OCI-LY7 (cell line): ENCODE results near the gene C12orf76. TPM values are rescaled to one million over a fixed set of nuclear protein-coding genes. Genes with fewer than 3 reads are reported as not detected.
A peak's percentile ranks its signal among the peaks of the same experiment; 100 is the strongest.

Experiments
- BruUV-seq: library from RNA; stranded (reverse); fragments of 400-500 nt; replicated peaks from 2 replicates; lab custom pipeline; 2021; lab: Mats Ljungman, UMichigan
- CTCF ChIA-PET: fragments of 300-600 bp; sonication (Branson Sonifier 250); formaldehyde crosslinking; loops from one replicate; lab custom pipeline; 2022; ENCODE audit warnings: antibody characterized with exemption; ENCODE audit not compliant: unreplicated experiment; lab: Charles Lee
- POLR2A ChIA-PET: fragments of 300-600 bp; sonication (Branson Sonifier 250); formaldehyde crosslinking; loops from one replicate; lab custom pipeline; 2022; ENCODE audit warnings: antibody characterized with exemption; lab: Charles Lee
- DNase-seq: peaks from one replicate; pipeline ENCODE4 v3.0.0-alpha.2; 2015; ENCODE audit warnings: low spot score
- H2AFZ ChIP-seq: fragments of 200-600 bp; sonication (generic), shearing (Covaris generic); 2 replicates; pipeline ENCODE4 v1.6.1; 2014; ENCODE audit warnings: mild to moderate bottlenecking, antibody characterized with exemption, low read length, moderate library complexity
- H3K27ac ChIP-seq: fragments of 200-600 bp; sonication (generic); 2 replicates; pipeline ENCODE4 v1.5.1; 2014; ENCODE audit warnings: mixed run types, low read depth, mild to moderate bottlenecking, moderate library complexity, low read length, inconsistent platforms; ENCODE audit not compliant: poor library complexity, severe bottlenecking
- H3K36me3 ChIP-seq: fragments of 200-600 bp; sonication (generic); 2 replicates; pipeline ENCODE4 v1.6.1; 2014; ENCODE audit warnings: mild to moderate bottlenecking, antibody characterized with exemption, low read length, moderate library complexity, mixed read lengths; ENCODE audit not compliant: insufficient read depth
- H3K4me1 ChIP-seq: fragments of 200-600 bp; sonication (generic); 2 replicates; pipeline ENCODE4 v1.5.1; 2014; ENCODE audit warnings: mild to moderate bottlenecking, low read length; ENCODE audit not compliant: insufficient read depth, poor library complexity, severe bottlenecking
- H3K4me2 ChIP-seq: fragments of 200-600 bp; sonication (generic); 2 replicates; pipeline ENCODE4 v1.6.1; 2014; ENCODE audit warnings: mild to moderate bottlenecking, low read length
- H3K4me3 ChIP-seq: fragments of 200-600 bp; sonication (generic); 2 replicates; pipeline ENCODE4 v1.5.1; 2014; ENCODE audit warnings: mild to moderate bottlenecking, low read depth, low read length; ENCODE audit not compliant: poor library complexity, severe bottlenecking
- H3K79me2 ChIP-seq: fragments of 200-600 bp; sonication (generic); 2 replicates; pipeline ENCODE4 v1.6.1; 2016; ENCODE audit warnings: low read depth, mild to moderate bottlenecking, low read length, moderate library complexity, mixed read lengths; ENCODE audit not compliant: insufficient read depth
- H3K9me2 ChIP-seq: fragments of 200-600 bp; sonication (generic); 2 replicates; pipeline ENCODE4 v1.6.1; 2016; ENCODE audit warnings: mild to moderate bottlenecking, low read length, mixed read lengths; ENCODE audit not compliant: insufficient read depth
- H3K9me3 ChIP-seq: fragments of 200-600 bp; sonication (generic); 2 replicates; pipeline ENCODE4 v1.6.1; 2014; ENCODE audit warnings: mild to moderate bottlenecking, mixed run types, low read length, mixed read lengths
- H4K20me1 ChIP-seq: fragments of 200-600 bp; sonication (generic); 2 replicates; pipeline ENCODE4 v1.6.1; 2014; ENCODE audit warnings: mild to moderate bottlenecking, antibody characterized with exemption, low read length, moderate library complexity, mixed read lengths; ENCODE audit not compliant: insufficient read depth
- EZH2phosphoT487 ChIP-seq: fragments of 200-600 bp; sonication (generic); IDR thresholded peaks from 2 replicates; pipeline ENCODE4 v1.6.1; 2018; ENCODE audit warnings: low read depth, borderline replicate concordance, mild to moderate bottlenecking, mixed run types, antibody characterized with exemption, low read length, moderate library complexity, mixed read lengths
- intact Hi-C: fragments of 100-400 bp; cut with micrococcal nuclease; formaldehyde crosslinking; loops from one replicate; pipeline ENCODE4 v1.10.0; 2022; ENCODE audit not compliant: unreplicated experiment
- total RNA-seq, 2 experiments: library from RNA; depleted of rRNA in 1 of 2; stranded (reverse); fragments of >200 nt in 1 of 2; shearing (Covaris generic) in 1 of 2; gene quantifications; 2 replicates each; pipeline ENCODE4 v1.2.3, GENCODE V29; 2014 to 2022
- TF ChIP-seq, protein P1 (sequence below): fragments of 200-600 bp; sonication (generic); conservative IDR thresholded peaks from 2 replicates; pipeline ENCODE4 v1.5.1; 2014; ENCODE audit warnings: mild to moderate bottlenecking, antibody characterized with exemption, low read length, moderate library complexity, mixed read lengths

C12orf76 gene
- total RNA-seq, 2 experiments from 2014 or later, result 24.4 to 36.6 TPM

DNA sequence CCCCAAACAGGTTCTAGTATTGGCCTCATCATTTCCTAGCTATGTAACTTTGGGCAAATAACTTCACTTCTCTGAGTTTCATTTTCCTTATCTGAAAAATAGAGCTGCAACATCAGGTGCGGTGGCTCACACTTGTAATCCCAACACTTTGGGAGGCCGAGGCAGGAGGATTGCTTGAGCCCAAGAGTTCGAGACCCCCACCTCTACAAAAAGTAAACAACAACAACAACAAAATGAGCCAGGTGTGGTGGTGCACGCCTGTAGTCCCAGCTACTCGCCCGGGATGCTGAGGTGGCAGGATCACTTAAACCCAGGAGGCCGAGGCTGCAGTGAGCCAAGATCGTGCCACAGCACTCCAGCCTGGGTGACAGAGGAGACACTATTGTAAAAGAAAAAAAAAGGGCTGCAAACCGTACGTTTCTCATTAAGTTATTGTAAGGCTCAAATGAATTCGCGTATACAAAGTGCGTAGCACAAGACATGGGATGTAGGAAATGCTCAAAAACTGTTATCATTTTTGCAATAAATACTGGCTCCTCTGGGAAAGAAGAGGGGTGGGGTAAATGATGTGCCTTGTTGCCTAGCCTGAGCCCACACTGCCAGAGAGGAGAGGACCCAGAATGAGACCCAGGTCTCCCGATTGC is 903 bp downstream of the C12orf76 start:
- DNase-seq, result no peak
- Histone ChIP-seq H3K4me1 (peaks cover 60% of the 10 kb centered on the region), H3K9me2 (no peaks in the 10 kb centered on the region), H3K36me3 (peaks cover 8% of the 10 kb centered on the region), H3K9me3 (no peaks in the 10 kb centered on the region), H3K4me3 (peak overlapping the region; percentile 90), H2AFZ (no peak overlapping the region), H4K20me1 (no peaks in the 10 kb centered on the region), H3K27ac (peak overlapping the region; percentile 98), H3K4me2 (peak overlapping the region; percentile 92), H3K79me2 (peaks cover 31% of the 10 kb centered on the region; the same call in 1 of the 2 replicates)
- intact Hi-C loops, result loop anchor here (5.0 kb wide), 1 partner anchor 200 kb away; no protein-coding TSS in a partner anchor
- TF ChIP-seq, protein P1, sequence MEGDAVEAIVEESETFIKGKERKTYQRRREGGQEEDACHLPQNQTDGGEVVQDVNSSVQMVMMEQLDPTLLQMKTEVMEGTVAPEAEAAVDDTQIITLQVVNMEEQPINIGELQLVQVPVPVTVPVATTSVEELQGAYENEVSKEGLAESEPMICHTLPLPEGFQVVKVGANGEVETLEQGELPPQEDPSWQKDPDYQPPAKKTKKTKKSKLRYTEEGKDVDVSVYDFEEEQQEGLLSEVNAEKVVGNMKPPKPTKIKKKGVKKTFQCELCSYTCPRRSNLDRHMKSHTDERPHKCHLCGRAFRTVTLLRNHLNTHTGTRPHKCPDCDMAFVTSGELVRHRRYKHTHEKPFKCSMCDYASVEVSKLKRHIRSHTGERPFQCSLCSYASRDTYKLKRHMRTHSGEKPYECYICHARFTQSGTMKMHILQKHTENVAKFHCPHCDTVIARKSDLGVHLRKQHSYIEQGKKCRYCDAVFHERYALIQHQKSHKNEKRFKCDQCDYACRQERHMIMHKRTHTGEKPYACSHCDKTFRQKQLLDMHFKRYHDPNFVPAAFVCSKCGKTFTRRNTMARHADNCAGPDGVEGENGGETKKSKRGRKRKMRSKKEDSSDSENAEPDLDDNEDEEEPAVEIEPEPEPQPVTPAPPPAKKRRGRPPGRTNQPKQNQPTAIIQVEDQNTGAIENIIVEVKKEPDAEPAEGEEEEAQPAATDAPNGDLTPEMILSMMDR, result no peak
- no peak for TF ChIP-seq EZH2phosphoT487
- CTCF ChIA-PET, result interaction anchor here (0.6 kb wide), 1 partner anchor 447 kb away, joined by 6 read pairs; no protein-coding TSS in a partner anchor
- POLR2A ChIA-PET, result interaction anchor here (0.8 kb wide), 1 partner anchor 453 kb away, joined by 3 read pairs; no protein-coding TSS in a partner anchor
- no TSS peak for BruUV-seq

DNA sequence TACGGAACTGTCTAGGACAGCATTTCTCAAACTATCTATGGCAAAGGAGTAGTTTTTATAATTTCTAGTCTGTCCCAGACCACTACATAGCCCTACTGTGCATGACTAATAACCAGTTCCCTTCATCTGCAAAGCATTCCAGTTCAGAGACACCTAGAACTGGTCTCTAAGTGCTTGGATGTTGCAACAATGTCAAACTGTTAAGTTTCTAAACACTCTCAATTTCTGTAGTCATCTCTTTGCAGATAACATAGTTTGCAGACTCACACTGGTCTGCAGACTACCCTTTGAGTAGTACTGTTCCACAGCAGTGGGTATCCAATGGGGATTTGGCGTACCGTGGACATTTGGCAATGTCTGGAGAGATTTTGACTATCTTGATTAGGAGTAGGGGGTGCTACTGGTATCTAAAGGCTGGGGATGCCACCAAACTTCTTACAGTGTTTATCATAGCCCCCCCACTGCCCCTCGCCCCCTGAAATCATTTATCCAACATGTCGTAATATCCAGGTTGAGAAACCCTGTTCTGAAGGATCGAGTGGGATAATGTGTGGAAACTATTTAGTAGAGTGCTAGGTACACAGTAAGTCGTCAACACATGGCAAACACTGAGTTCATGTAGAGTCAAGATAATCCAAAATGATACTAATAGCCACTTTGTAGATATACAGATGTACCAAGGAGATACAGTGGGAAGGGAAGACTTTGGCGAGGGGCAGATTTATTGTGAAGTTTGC is 1.7 kb downstream of the C12orf76 start:
- no peaks in the 10 kb centered on the region for H3K9me3 ChIP-seq
- ChIA-PET POLR2A (interaction anchor here (1.0 kb wide), 1 partner anchor 174 kb away, joined by 4 read pairs; no protein-coding TSS in a partner anchor), CTCF (interaction anchor here (0.6 kb wide), 1 partner anchor 447 kb away, joined by 6 read pairs; no protein-coding TSS in a partner anchor)
- H3K9me2 ChIP-seq, result no peaks in the 10 kb centered on the region
- no peaks in the 10 kb centered on the region for H4K20me1 ChIP-seq
- H3K36me3 ChIP-seq, result peaks cover 16% of the 10 kb centered on the region
- H3K27ac ChIP-seq, result no peak overlapping the region
- TF ChIP-seq, protein P1, result no peak
- no peak for TF ChIP-seq EZH2phosphoT487
- H3K4me1 ChIP-seq, result peaks cover 59% of the 10 kb centered on the region
- TSS peak; percentile 15 for BruUV-seq
- H3K4me2 ChIP-seq, result peak overlapping the region; percentile 92
- peak overlapping the region; percentile 90 for H3K4me3 ChIP-seq
- intact Hi-C loops, result loop anchor here (5.0 kb wide), 1 partner anchor 201 kb away; no protein-coding TSS in a partner anchor
- H3K79me2 ChIP-seq, result peaks cover 31% of the 10 kb centered on the region; the same call in 1 of the 2 replicates
- no peak for DNase-seq
- no peak overlapping the region for H2AFZ ChIP-seq
